ENCODE measurements around the gene MGP. TPM values are rescaled to one million over a fixed set of nuclear protein-coding genes. Genes with fewer than 3 reads are reported as not detected.

The MGP gene
- total RNA-seq, 1 experiment from 2014 or later = not detected

- Histone ChIP-seq H4K20me1 (ENCODE audit: insufficient read depth, low read depth, low read length) (no peaks in the 10 kb centered on the region), H3K9ac (ENCODE audit: low read length) (no peak overlapping the region), H3K9me2 (replicated peaks; ENCODE audit: insufficient read depth, low read length) (no peaks in the 10 kb centered on the region), H3K36me3 (ENCODE audit: insufficient read depth, low read length) (no peaks in the 10 kb centered on the region), H3K79me2 (ENCODE audit: low read length) (no peaks in the 10 kb centered on the region), H3K9me3 (ENCODE audit: low read length) (no peaks in the 10 kb centered on the region), H3K27ac (ENCODE audit: low read length) (no peak overlapping the region), H3K4me2 (ENCODE audit: low read depth, low read length, poor library complexity, severe bottlenecking) (no peak overlapping the region), H3K4me3 (ENCODE audit: low read length) (no peak overlapping the region), H3K4me1 (ENCODE audit: low read length) (no peaks in the 10 kb centered on the region), H3K27me3 (ENCODE audit: low read length) (no peaks in the 10 kb centered on the region), H2AFZ (ENCODE audit: low read length) (no peak overlapping the region)
- no peak for DNase-seq
Measured at GRCh38 chr12:14910090-14910915, 24.6 kb upstream of the MGP start.

GRCh38 chr12:14907953-14908352, 22.3 kb upstream of the MGP start:
- H3K36me3 ChIP-seq (ENCODE audit: insufficient read depth, low read length) = no peaks in the 10 kb centered on the region
- no peak overlapping the region for H3K4me3 ChIP-seq (ENCODE audit: low read length)
- no peak overlapping the region for H2AFZ ChIP-seq (ENCODE audit: low read length)
- H3K9ac ChIP-seq (ENCODE audit: low read length) = no peak overlapping the region
- H3K9me2 ChIP-seq (replicated peaks; ENCODE audit: insufficient read depth, low read length) = no peaks in the 10 kb centered on the region
- H3K9me3 ChIP-seq (ENCODE audit: low read length) = no peaks in the 10 kb centered on the region
- no peaks in the 10 kb centered on the region for H3K4me1 ChIP-seq (ENCODE audit: low read length)
- no peaks in the 10 kb centered on the region for H3K79me2 ChIP-seq (ENCODE audit: low read length)
- no peaks in the 10 kb centered on the region for H4K20me1 ChIP-seq (ENCODE audit: insufficient read depth, low read depth, low read length)
- no peak overlapping the region for H3K27ac ChIP-seq (ENCODE audit: low read length)
- H3K27me3 ChIP-seq (ENCODE audit: low read length) = no peaks in the 10 kb centered on the region
- no peak overlapping the region for H3K4me2 ChIP-seq (ENCODE audit: low read depth, low read length, poor library complexity, severe bottlenecking)
- no peak for DNase-seq

- no peak overlapping the region for H2AFZ ChIP-seq (ENCODE audit: low read length)
- no peaks in the 10 kb centered on the region for H3K79me2 ChIP-seq (ENCODE audit: low read length)
- no peaks in the 10 kb centered on the region for H3K9me2 ChIP-seq (replicated peaks; ENCODE audit: insufficient read depth, low read length)
- H3K27me3 ChIP-seq (ENCODE audit: low read length) = no peaks in the 10 kb centered on the region
- no peaks in the 10 kb centered on the region for H4K20me1 ChIP-seq (ENCODE audit: insufficient read depth, low read depth, low read length)
- H3K36me3 ChIP-seq (ENCODE audit: insufficient read depth, low read length) = no peaks in the 10 kb centered on the region
- no peak overlapping the region for H3K9ac ChIP-seq (ENCODE audit: low read length)
- DNase-seq = no peak
- H3K4me1 ChIP-seq (ENCODE audit: low read length) = no peaks in the 10 kb centered on the region
- no peak overlapping the region for H3K4me2 ChIP-seq (ENCODE audit: low read depth, low read length, poor library complexity, severe bottlenecking)
- no peak overlapping the region for H3K4me3 ChIP-seq (ENCODE audit: low read length)
- H3K27ac ChIP-seq (ENCODE audit: low read length) = no peak overlapping the region
- no peaks in the 10 kb centered on the region for H3K9me3 ChIP-seq (ENCODE audit: low read length)
Measured at GRCh38 chr12:14906114-14906513, 20.5 kb upstream of the MGP start.

- Histone ChIP-seq H3K36me3 (ENCODE audit: insufficient read depth, low read length) (no peaks in the 10 kb centered on the region), H2AFZ (ENCODE audit: low read length) (no peak overlapping the region), H3K4me2 (ENCODE audit: low read depth, low read length, poor library complexity, severe bottlenecking) (no peak overlapping the region), H3K27ac (ENCODE audit: low read length) (no peak overlapping the region), H3K9me3 (ENCODE audit: low read length) (no peaks in the 10 kb centered on the region), H4K20me1 (ENCODE audit: insufficient read depth, low read depth, low read length) (no peaks in the 10 kb centered on the region), H3K79me2 (ENCODE audit: low read length) (no peaks in the 10 kb centered on the region), H3K4me3 (ENCODE audit: low read length) (no peak overlapping the region), H3K4me1 (ENCODE audit: low read length) (no peaks in the 10 kb centered on the region), H3K9ac (ENCODE audit: low read length) (no peak overlapping the region), H3K27me3 (ENCODE audit: low read length) (no peaks in the 10 kb centered on the region), H3K9me2 (replicated peaks; ENCODE audit: insufficient read depth, low read length) (no peaks in the 10 kb centered on the region)
- no peak for DNase-seq
Measured at GRCh38 chr12:14905269-14906004, 19.8 kb upstream of the MGP start.

- H3K27ac ChIP-seq (ENCODE audit: low read length) = no peak overlapping the region
- no peaks in the 10 kb centered on the region for H3K9me2 ChIP-seq (replicated peaks; ENCODE audit: insufficient read depth, low read length)
- no peak overlapping the region for H2AFZ ChIP-seq (ENCODE audit: low read length)
- H3K27me3 ChIP-seq (ENCODE audit: low read length) = no peaks in the 10 kb centered on the region
- H3K4me2 ChIP-seq (ENCODE audit: low read depth, low read length, poor library complexity, severe bottlenecking) = no peak overlapping the region
- no peak for DNase-seq
- H3K4me3 ChIP-seq (ENCODE audit: low read length) = no peak overlapping the region
- H4K20me1 ChIP-seq (ENCODE audit: insufficient read depth, low read depth, low read length) = no peaks in the 10 kb centered on the region
- no peak overlapping the region for H3K9ac ChIP-seq (ENCODE audit: low read length)
- H3K36me3 ChIP-seq (ENCODE audit: insufficient read depth, low read length) = no peaks in the 10 kb centered on the region
- no peaks in the 10 kb centered on the region for H3K9me3 ChIP-seq (ENCODE audit: low read length)
- no peaks in the 10 kb centered on the region for H3K4me1 ChIP-seq (ENCODE audit: low read length)
- no peaks in the 10 kb centered on the region for H3K79me2 ChIP-seq (ENCODE audit: low read length)
Measured at GRCh38 chr12:14904854-14905253, 19.2 kb upstream of the MGP start.

- no peak overlapping the region for H3K27ac ChIP-seq (ENCODE audit: low read length)
- no peak overlapping the region for H3K9ac ChIP-seq (ENCODE audit: low read length)
- H3K4me1 ChIP-seq (ENCODE audit: low read length) = no peaks in the 10 kb centered on the region
- no peaks in the 10 kb centered on the region for H4K20me1 ChIP-seq (ENCODE audit: insufficient read depth, low read depth, low read length)
- DNase-seq = no peak
- H3K9me3 ChIP-seq (ENCODE audit: low read length) = no peaks in the 10 kb centered on the region
- H3K79me2 ChIP-seq (ENCODE audit: low read length) = no peaks in the 10 kb centered on the region
- no peaks in the 10 kb centered on the region for H3K36me3 ChIP-seq (ENCODE audit: insufficient read depth, low read length)
- H3K4me2 ChIP-seq (ENCODE audit: low read depth, low read length, poor library complexity, severe bottlenecking) = no peak overlapping the region
- H2AFZ ChIP-seq (ENCODE audit: low read length) = no peak overlapping the region
- no peak overlapping the region for H3K4me3 ChIP-seq (ENCODE audit: low read length)
- H3K27me3 ChIP-seq (ENCODE audit: low read length) = no peaks in the 10 kb centered on the region
- no peaks in the 10 kb centered on the region for H3K9me2 ChIP-seq (replicated peaks; ENCODE audit: insufficient read depth, low read length)
Measured at GRCh38 chr12:14903386-14904098, 17.9 kb upstream of the MGP start.

GRCh38 chr12:14902465-14902864, 16.8 kb upstream of the MGP start:
- Histone ChIP-seq H2AFZ (ENCODE audit: low read length) (no peak overlapping the region), H4K20me1 (ENCODE audit: insufficient read depth, low read depth, low read length) (no peaks in the 10 kb centered on the region), H3K9me2 (replicated peaks; ENCODE audit: insufficient read depth, low read length) (no peaks in the 10 kb centered on the region), H3K9ac (ENCODE audit: low read length) (no peak overlapping the region), H3K4me3 (ENCODE audit: low read length) (no peak overlapping the region), H3K79me2 (ENCODE audit: low read length) (no peaks in the 10 kb centered on the region), H3K27me3 (ENCODE audit: low read length) (no peaks in the 10 kb centered on the region), H3K4me1 (ENCODE audit: low read length) (no peaks in the 10 kb centered on the region), H3K36me3 (ENCODE audit: insufficient read depth, low read length) (no peaks in the 10 kb centered on the region), H3K4me2 (ENCODE audit: low read depth, low read length, poor library complexity, severe bottlenecking) (no peak overlapping the region), H3K27ac (ENCODE audit: low read length) (no peak overlapping the region), H3K9me3 (ENCODE audit: low read length) (no peaks in the 10 kb centered on the region)
- DNase-seq = no peak

- H3K9me2 ChIP-seq (replicated peaks; ENCODE audit: insufficient read depth, low read length) = no peaks in the 10 kb centered on the region
- H3K9ac ChIP-seq (ENCODE audit: low read length) = no peak overlapping the region
- H3K4me1 ChIP-seq (ENCODE audit: low read length) = no peaks in the 10 kb centered on the region
- H3K27ac ChIP-seq (ENCODE audit: low read length) = no peak overlapping the region
- H3K27me3 ChIP-seq (ENCODE audit: low read length) = no peaks in the 10 kb centered on the region
- H4K20me1 ChIP-seq (ENCODE audit: insufficient read depth, low read depth, low read length) = no peaks in the 10 kb centered on the region
- no peaks in the 10 kb centered on the region for H3K9me3 ChIP-seq (ENCODE audit: low read length)
- no peaks in the 10 kb centered on the region for H3K36me3 ChIP-seq (ENCODE audit: insufficient read depth, low read length)
- H3K79me2 ChIP-seq (ENCODE audit: low read length) = no peaks in the 10 kb centered on the region
- H3K4me3 ChIP-seq (ENCODE audit: low read length) = no peak overlapping the region
- DNase-seq = no peak
- H2AFZ ChIP-seq (ENCODE audit: low read length) = no peak overlapping the region
- H3K4me2 ChIP-seq (ENCODE audit: low read depth, low read length, poor library complexity, severe bottlenecking) = no peak overlapping the region
Measured at GRCh38 chr12:14901228-14901562, 15.5 kb upstream of the MGP start.
